Adrenal gland (tissue), 12 donors: ENCODE results near the gene PTCD1. TPM values are rescaled to one million over a fixed set of nuclear protein-coding genes. Genes with fewer than 3 reads are reported as not detected.
A peak's percentile ranks its signal among the peaks of the same experiment; 100 is the strongest.

Experiments
- DNase-seq, 7 donors: peaks; one replicate each; pipeline ENCODE4 v3.0.0-alpha.2; 2019 to 2020
- H3K27ac ChIP-seq, 5 donors: fragments of 200-600 bp; sonication (generic) in 4 of 5; 1 replicate in 3 of 5; 2 replicates in 2 of 5; pipeline versions ENCODE4 v1.5.1 to v1.8.0; 2016 to 2020; ENCODE audit warnings: mild to moderate bottlenecking in 1 of 5
- H3K27me3 ChIP-seq: fragments of 200-600 bp; 2 replicates; pipeline ENCODE4 v1.8.0; 2021
- H3K36me3 ChIP-seq, 2 donors: fragments of 200-600 bp; replicated peaks in 1 of 2; 1 replicate in 1 of 2; 2 replicates in 1 of 2; pipeline versions ENCODE4 v1.5.1 to v1.8.0; 2018 to 2022
- H3K4me1 ChIP-seq, 2 donors: fragments of 200-600 bp; replicated peaks in 1 of 2; 1 replicate in 1 of 2; 2 replicates in 1 of 2; pipeline versions ENCODE4 v1.5.1 to v1.8.0; 2018 to 2021
- H3K4me3 ChIP-seq, 4 donors: fragments of 200-600 bp; sonication (generic) in 3 of 4; one replicate each; pipeline ENCODE4 v1.5.1; 2016 to 2018
- H3K9me3 ChIP-seq, 3 donors: fragments of 200-600 bp; sonication (generic) in 1 of 3; replicated peaks in 1 of 3; 1 replicate in 2 of 3; 2 replicates in 1 of 3; pipeline versions ENCODE4 v1.5.1 to v1.8.0; 2016 to 2021
- POLR2A ChIP-seq, 2 donors: fragments of 450-650 bp; IDR thresholded peaks; one replicate each; pipeline ENCODE4 v1.6.1; 2017; ENCODE audit warnings: antibody characterized with exemption in 2 of 2, mild to moderate bottlenecking in 2 of 2, moderate library complexity in 1 of 2
- WGBS, 4 donors: extraction: QIAGEN DNeasy Blood & Tissue Kit in 2 of 4; methylation state at CpG; one replicate each; pipeline versions ENCODE4 v1.1.5 to v1.1.7; 2013 to 2017; 5-methylcytosine and 5-hydroxymethylcytosine counted together
- intact Hi-C, 2 donors: fragments of 100-400 bp; cut with DNase I; formaldehyde crosslinking; loops; one replicate each; pipeline versions ENCODE4 v1.14.1 to v1.15.0; 2022 to 2023
- polyA plus RNA-seq, 3 donors: library from polyadenylated mRNA; stranded (reverse); fragments of 200-250 nt in 2 of 3; fragments of 350-450 nt in 1 of 3; fragmentation: Illumina TruSeq in 1 of 3; extraction: RNeasy Lipid Tissue Mini Kit (QIAGEN cat#74804) in 1 of 3; gene quantifications; one replicate each; pipeline ENCODE4 v1.2.3, GENCODE V29; 2013 to 2014
- total RNA-seq, 9 donors: library from RNA; depleted of rRNA in 4 of 9; stranded (reverse); fragments of >200 nt in 4 of 9; fragments of 120-200 nt in 1 of 9; fragmentation: NEBNext Ultra II Directional in 1 of 9; extraction: Animal tissue kit (Norgen Biotek cat#: 25700) in 1 of 9; gene quantifications; one replicate each; pipeline versions ENCODE4 v1.1.0 to v1.2.4, GENCODE V29; 2013 to 2023
- TF ChIP-seq, protein P1 (sequence below), 6 experiments: fragments of 450-650 bp in 4 of 6; fragments of 200-600 bp in 2 of 6; sonication (generic) in 1 of 6; IDR thresholded peaks; 1 replicate in 5 of 6; 2 replicates in 1 of 6; pipeline versions ENCODE4 v1.5.1 to v1.8.0; 2016 to 2021; ENCODE audit warnings: antibody characterized with exemption in 6 of 6, mild to moderate bottlenecking in 2 of 6, moderate library complexity in 1 of 6
- donor health status: healthy with polysubstance abuse.
- donor health status: Bipolar disorder and iron deficiency.
- donor health status: DM: yes; HTN: yes; CAD: no.
- donor health status: DM: no; HTN: no; CAD: no.
- donor health status: DM: no; HTN: no; CAD: no.
- donor health status: DM: yes; HTN: yes; CAD: no.

Gene PTCD1
- total and polyA plus RNA-seq, 12 donors = 2.5 to 9.2 (median 6.0) TPM

DNA sequence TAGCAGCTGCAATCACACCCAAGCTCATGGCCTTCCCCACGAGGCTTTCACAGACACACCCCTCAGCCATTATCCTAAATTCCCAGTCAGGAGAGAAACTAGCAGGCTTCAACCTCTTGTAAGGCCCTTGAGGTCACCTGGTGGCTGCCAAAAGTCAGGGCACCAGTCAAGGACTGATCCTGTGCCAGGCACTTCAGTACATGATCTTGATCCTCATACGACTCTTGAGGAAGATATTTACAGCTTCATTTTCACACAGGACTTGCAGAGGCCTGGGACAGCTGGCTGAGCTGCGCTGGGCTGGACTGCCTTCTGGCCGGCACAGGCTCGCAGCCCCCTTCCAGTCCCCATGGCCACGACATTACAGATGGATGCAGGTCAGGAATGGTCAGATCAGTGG is 39.0 kb downstream of the PTCD1 start:
- TF ChIP-seq, protein P1, sequence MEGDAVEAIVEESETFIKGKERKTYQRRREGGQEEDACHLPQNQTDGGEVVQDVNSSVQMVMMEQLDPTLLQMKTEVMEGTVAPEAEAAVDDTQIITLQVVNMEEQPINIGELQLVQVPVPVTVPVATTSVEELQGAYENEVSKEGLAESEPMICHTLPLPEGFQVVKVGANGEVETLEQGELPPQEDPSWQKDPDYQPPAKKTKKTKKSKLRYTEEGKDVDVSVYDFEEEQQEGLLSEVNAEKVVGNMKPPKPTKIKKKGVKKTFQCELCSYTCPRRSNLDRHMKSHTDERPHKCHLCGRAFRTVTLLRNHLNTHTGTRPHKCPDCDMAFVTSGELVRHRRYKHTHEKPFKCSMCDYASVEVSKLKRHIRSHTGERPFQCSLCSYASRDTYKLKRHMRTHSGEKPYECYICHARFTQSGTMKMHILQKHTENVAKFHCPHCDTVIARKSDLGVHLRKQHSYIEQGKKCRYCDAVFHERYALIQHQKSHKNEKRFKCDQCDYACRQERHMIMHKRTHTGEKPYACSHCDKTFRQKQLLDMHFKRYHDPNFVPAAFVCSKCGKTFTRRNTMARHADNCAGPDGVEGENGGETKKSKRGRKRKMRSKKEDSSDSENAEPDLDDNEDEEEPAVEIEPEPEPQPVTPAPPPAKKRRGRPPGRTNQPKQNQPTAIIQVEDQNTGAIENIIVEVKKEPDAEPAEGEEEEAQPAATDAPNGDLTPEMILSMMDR (IDR thresholded peaks at IDR 0.05) = no peak
- no peak for TF ChIP-seq POLR2A (IDR thresholded peaks at IDR 0.05)
- no peaks in the 10 kb centered on the region for H3K27me3 ChIP-seq
- no peak overlapping the region for H3K4me3 ChIP-seq
- peak overlapping the region in 1 of 5 donors; percentile 42 for H3K27ac ChIP-seq
- DNase-seq = no peak
- WGBS, 4 donors = 64 to 76% (median 68%) methylated on average over 4 to 6 of the region's 6 CpGs
- peaks cover 0 to 93% of the 10 kb centered on the region in 2 donors for H3K36me3 ChIP-seq
- H3K4me1 ChIP-seq = peaks cover 0 to 5% of the 10 kb centered on the region in 2 donors
- no peaks in the 10 kb centered on the region for H3K9me3 ChIP-seq
- intact Hi-C loops = no loop called here

DNA sequence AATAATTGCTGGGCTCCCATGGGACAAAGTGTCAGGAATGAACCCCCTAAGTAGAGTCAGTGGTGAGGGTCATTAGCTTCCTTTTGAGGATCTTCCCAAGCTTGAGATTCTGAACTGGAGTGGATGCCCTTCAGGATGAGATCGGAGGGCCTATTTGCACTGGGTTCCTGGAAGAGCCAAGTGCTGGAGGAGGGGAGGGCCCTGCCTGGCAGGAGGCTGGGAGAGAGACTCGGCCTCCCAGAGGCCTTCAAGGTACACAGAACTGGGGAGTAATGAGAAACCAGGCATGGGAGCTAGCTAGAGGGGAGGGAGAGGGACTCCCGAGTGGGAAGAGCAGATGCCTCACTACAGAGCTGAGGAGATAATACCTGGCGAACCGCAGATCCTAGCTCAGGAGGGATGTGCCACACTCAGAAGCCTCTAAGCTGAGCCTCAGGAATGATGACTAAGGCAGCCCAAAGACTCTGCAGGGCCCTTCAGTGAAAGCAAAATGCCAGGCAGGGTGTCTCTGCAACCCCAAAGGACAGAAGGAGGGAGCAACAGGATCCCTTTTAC is 39.6 kb downstream of the PTCD1 start:
- Histone ChIP-seq H3K4me1 (no peaks in the 10 kb centered on the region), H3K4me3 (no peak overlapping the region), H3K9me3 (no peaks in the 10 kb centered on the region), H3K27me3 (no peaks in the 10 kb centered on the region), H3K27ac (peak overlapping the region in 1 of 5 donors; percentile 42), H3K36me3 (peaks cover 0 to 92% of the 10 kb centered on the region in 2 donors)
- no peak for TF ChIP-seq POLR2A (IDR thresholded peaks at IDR 0.05)
- TF ChIP-seq, protein P1 (IDR thresholded peaks at IDR 0.05) = no peak
- no peak for DNase-seq
- 73 to 79% (median 74%) methylated on average over 4 to 5 of the region's 5 CpGs for WGBS, 4 donors
- intact Hi-C loops = no loop called here

DNA sequence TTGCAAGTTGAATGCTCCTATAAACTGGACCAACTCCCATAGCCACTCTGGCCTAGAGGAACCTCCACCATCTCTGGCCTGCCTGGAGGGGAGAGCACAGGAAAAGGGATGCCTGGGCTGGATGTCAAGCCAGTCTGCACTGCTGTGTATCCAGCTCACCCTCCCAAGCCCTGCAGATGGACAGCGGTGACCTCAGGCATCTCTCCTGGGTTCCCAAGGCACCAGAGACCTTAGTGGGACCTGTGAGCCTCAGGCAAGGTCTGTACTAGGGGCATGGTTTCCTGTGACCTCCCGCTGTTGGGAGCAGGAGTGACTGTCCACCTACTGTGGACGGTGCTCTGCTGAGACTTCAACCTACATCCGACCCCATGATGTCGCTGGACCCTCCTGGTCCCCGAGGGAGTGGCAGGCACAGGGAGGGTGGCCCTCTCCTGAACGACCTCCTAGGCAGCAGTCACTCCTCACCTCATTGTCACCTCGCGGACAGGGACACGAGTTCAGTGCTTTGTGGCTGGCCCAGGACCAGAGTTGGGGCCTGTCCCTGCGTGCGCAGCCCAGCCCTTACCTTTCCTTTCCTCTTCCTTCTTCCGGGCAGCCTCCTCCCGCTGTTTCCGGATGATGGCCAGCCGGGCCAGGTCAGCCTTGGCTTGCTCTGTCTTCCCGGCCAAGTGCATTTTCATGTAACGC is 41.2 kb downstream of the PTCD1 start:
- Histone ChIP-seq H3K4me3 (no peak overlapping the region), H3K4me1 (peaks cover 10 to 13% of the 10 kb centered on the region in 2 donors), H3K27ac (no peak overlapping the region), H3K27me3 (no peaks in the 10 kb centered on the region), H3K36me3 (peaks cover 0 to 78% of the 10 kb centered on the region in 2 donors), H3K9me3 (no peaks in the 10 kb centered on the region)
- intact Hi-C loops = no loop called here
- no peak for DNase-seq
- TF ChIP-seq POLR2A (IDR thresholded peaks at IDR 0.05) = no peak
- TF ChIP-seq, protein P1 (IDR thresholded peaks at IDR 0.05) = no peak
- WGBS, 4 donors = 87 to 92% (median 89%) methylated on average over 6 to 18 of the region's 18 CpGs

DNA sequence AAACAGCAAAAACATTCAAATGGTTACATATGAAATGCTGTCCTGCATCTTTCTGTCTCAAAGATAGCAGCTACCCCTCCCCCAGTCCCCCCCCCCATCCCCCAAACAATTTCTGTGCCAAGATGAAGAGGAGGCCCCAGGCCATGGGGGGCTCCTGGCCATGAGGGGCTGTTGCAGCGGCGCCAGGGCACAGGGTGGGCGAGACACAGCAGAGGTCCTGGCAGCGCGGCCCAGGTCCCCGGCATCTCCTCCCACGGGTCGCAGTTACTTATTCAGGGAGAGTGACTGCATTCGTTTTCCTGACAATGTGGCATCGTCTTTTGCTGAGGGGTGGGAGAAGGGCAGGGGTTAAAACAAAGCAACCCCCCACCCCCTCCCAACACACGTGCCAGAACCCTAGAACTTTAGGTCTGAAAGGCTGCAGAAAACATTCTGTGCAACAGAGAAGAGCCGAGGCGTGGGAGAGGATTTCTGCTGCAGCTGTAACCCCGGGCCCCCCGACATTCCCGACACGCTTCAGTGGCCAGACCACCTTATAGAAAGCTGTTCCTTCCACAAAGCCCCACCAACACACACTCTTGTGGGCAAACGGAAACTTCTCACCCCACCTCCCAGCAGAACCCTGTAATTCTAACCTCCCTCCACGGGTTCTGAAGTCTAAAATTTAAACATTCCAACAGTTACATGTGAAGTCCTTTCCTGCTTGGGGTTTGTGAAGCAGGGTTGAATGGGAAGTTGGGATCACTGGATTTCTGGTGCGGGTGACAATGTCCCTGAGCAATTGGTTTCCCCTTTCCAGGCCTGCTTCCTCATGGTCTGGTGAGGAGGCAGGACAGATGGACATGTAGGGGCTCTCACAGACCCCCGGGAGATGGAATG is 41.9 kb downstream of the PTCD1 start:
- Histone ChIP-seq H3K36me3 (peaks cover 0 to 77% of the 10 kb centered on the region in 2 donors), H3K4me1 (peaks cover 12 to 17% of the 10 kb centered on the region in 2 donors), H3K27ac (no peak overlapping the region), H3K4me3 (no peak overlapping the region), H3K27me3 (no peaks in the 10 kb centered on the region), H3K9me3 (no peaks in the 10 kb centered on the region)
- 68 to 82% (median 79%) methylated on average over 16 to 21 of the region's 21 CpGs for WGBS, 4 donors
- intact Hi-C loops = no loop called here
- no peak for DNase-seq
- TF ChIP-seq, protein P1 (IDR thresholded peaks at IDR 0.05) = no peak
- no peak for TF ChIP-seq POLR2A (IDR thresholded peaks at IDR 0.05)
